BJ (cell line): ENCODE measurements around the gene RTL10. TPM values are rescaled to one million over a fixed set of nuclear protein-coding genes. Genes with fewer than 3 reads are reported as not detected.

Experiments
- CTCF ChIA-PET: fragments of 350-600 bp; formaldehyde crosslinking; extraction: SDS; loops from one replicate; lab custom pipeline; 2021; ENCODE audit warnings: antibody characterized with exemption, inconsistent platforms; lab: Yijun Ruan, JAX
- POLR2A ChIA-PET: fragments of 300-600 bp; sonication (Branson Sonifier 250); formaldehyde crosslinking; extraction: SDS; loops from one replicate; lab custom pipeline; 2021; ENCODE audit warnings: antibody characterized with exemption; lab: Charles Lee
- DNase-seq: peaks from one replicate; pipeline ENCODE4 v3.0.0-alpha.2; 2011; ENCODE audit warnings: low read depth
- H3K27me3 ChIP-seq: 2 replicates; pipeline ENCODE4 v1.6.0; 2011; ENCODE audit warnings: low read length; ENCODE audit not compliant: control insufficient read depth, insufficient read depth
- H3K36me3 ChIP-seq: 2 replicates; pipeline ENCODE4 v1.5.1; 2011; ENCODE audit warnings: low read length; ENCODE audit not compliant: control insufficient read depth, insufficient read depth
- H3K4me3 ChIP-seq: 2 replicates; pipeline ENCODE4 v1.5.1; 2011; ENCODE audit warnings: low read depth, mild to moderate bottlenecking, control low read depth, low read length
- polyA plus RNA-seq: library from polyadenylated mRNA; depleted of rRNA; stranded (reverse); fragments of >200 nt; gene quantifications from 2 replicates; pipeline ENCODE4 v1.2.3, GENCODE V29; 2011
- TF ChIP-seq, protein P1 (sequence below): IDR thresholded peaks from 2 replicates; pipeline ENCODE4 v1.5.1; 2011; ENCODE audit warnings: low read depth, mild to moderate bottlenecking, control low read depth, inconsistent platforms, low read length, moderate library complexity; ENCODE audit not compliant: insufficient read depth

RTL10 gene
- polyA plus RNA-seq, 1 experiment, result 18.9 TPM

DNA sequence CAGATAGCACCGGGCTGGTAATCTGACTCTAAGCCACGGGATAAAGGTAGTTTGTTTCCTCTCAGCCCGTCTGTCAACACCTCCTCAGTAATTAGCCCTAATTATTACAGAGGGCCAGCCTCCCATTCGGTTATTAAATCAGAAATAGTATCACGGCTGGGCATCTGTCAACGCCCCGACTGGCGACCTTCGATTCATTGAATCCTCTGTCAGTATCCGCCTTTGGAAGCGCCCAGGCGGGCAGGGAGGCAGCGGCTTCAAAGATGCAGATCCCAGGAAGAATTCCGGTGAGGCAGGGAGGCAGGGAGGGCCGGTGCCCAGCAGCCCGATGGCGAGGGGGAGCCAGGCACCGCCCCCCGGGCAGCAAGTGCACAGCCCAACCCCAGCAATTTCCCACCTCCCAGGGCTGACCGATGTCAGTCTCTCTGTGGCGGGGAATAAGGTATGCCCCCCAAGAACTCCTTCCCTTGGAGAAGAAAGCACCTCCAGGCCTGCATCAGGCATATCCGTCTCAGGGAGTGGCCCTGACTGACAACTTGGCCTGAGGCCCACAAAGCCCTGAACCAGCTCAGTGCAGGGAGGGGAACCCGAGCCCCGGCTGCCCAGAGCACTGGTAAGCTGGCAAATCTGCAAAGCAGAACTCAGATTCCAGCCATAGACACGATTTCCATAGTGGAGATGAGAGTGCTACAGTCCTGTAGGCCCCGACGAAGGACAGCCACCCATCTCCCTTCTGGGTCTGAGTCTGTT is 11.4 kb downstream of the RTL10 start:
- Histone ChIP-seq H3K4me3 (no peak overlapping the region), H3K36me3 (peaks cover 4% of the 10 kb centered on the region), H3K27me3 (no peaks in the 10 kb centered on the region)
- POLR2A ChIA-PET, result no interaction called here
- TF ChIP-seq, protein P1, sequence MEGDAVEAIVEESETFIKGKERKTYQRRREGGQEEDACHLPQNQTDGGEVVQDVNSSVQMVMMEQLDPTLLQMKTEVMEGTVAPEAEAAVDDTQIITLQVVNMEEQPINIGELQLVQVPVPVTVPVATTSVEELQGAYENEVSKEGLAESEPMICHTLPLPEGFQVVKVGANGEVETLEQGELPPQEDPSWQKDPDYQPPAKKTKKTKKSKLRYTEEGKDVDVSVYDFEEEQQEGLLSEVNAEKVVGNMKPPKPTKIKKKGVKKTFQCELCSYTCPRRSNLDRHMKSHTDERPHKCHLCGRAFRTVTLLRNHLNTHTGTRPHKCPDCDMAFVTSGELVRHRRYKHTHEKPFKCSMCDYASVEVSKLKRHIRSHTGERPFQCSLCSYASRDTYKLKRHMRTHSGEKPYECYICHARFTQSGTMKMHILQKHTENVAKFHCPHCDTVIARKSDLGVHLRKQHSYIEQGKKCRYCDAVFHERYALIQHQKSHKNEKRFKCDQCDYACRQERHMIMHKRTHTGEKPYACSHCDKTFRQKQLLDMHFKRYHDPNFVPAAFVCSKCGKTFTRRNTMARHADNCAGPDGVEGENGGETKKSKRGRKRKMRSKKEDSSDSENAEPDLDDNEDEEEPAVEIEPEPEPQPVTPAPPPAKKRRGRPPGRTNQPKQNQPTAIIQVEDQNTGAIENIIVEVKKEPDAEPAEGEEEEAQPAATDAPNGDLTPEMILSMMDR, result no peak
- CTCF ChIA-PET, result interaction anchor here (0.8 to 3.7 kb wide), 5 partner anchors 11 to 112 kb away, joined by 3 to 13 read pairs (median 4); no protein-coding TSS in a partner anchor
- DNase-seq, result no peak

DNA sequence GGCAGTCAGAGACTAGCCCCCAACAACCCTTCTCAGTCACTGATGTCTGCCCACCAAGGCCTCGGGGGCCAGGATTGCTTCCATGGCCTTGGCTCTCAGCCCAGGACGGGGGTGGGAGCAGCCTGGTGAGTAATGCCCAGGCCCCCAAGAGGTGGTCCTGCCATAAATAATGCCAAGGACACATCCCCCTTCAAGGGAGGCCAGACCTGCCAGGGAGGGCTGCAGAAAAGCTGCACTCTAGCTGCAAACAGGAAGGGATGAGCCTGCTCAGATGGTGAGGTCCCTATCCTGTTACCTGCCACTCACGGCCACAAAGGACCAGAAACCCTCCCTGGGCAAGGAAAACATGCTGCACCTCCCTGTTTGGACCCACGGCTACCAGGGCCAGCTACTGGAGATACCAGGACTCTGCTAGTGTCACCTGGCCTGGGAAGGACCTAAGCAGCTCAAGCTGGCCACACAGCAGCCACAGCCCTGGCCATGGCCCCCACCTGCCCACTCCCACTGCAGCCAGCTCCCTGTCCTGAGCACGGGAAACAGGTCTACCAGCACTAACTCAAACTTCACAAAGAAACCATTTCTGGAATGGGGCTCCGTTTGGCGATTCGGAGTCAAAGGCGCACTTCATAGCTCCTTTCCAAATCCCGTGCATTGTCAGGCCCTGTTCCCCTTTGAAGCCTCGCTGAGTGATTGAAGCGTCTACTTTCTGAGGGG is 12.1 kb downstream of the RTL10 start:
- no peak overlapping the region for H3K4me3 ChIP-seq
- CTCF ChIA-PET, result interaction anchor here (0.8 to 3.7 kb wide), 4 partner anchors 10 to 112 kb away, joined by 3 to 13 read pairs (median 4); no protein-coding TSS in a partner anchor
- H3K36me3 ChIP-seq, result peaks cover 2% of the 10 kb centered on the region; the same call in 1 of the 2 replicates
- POLR2A ChIA-PET, result no interaction called here
- TF ChIP-seq, protein P1, result no peak
- H3K27me3 ChIP-seq, result no peaks in the 10 kb centered on the region
- no peak for DNase-seq

DNA sequence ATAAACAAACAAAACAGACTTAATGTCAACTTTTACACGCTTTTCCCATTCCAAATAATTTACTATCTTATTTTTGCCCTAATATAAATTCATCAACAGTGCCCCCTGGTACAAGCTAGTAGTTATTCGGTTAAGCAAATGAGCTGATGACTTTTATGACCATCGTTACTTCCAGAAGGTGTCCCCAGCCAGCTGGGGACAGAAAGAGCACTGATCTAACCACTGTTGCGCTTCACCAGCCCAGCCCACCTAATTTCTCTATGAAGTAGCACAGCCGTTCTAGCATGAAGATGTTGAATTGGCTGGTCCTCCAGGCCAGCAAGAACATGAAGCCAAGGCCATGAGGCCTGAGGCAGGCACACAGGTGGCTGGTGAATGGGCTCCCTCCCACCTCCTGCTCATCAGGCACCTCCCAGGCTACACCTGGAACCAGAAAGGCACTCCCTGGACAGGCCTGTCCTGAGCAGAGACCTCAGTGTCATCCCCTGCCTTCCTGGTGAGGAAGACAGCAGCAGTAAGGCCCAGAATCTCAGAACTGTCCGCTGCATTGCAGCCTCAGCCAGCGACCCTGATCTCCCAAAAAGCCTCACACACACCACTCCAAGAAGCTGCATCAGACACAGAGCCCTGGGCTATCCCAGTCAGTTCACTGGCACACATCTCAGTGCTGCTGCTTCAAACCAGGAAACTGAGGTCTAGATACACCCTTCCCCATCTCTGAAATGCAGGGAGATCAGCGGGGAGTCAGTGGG is 12.9 kb downstream of the RTL10 start:
- no peak overlapping the region for H3K4me3 ChIP-seq
- POLR2A ChIA-PET, result no interaction called here
- no peak for DNase-seq
- CTCF ChIA-PET, result interaction anchor here (0.7 to 3.7 kb wide), 3 partner anchors 41 to 111 kb away, joined by 3 to 13 read pairs (median 3); no protein-coding TSS in a partner anchor
- TF ChIP-seq, protein P1, result no peak
- H3K27me3 ChIP-seq, result no peaks in the 10 kb centered on the region
- no peaks in the 10 kb centered on the region for H3K36me3 ChIP-seq

DNA sequence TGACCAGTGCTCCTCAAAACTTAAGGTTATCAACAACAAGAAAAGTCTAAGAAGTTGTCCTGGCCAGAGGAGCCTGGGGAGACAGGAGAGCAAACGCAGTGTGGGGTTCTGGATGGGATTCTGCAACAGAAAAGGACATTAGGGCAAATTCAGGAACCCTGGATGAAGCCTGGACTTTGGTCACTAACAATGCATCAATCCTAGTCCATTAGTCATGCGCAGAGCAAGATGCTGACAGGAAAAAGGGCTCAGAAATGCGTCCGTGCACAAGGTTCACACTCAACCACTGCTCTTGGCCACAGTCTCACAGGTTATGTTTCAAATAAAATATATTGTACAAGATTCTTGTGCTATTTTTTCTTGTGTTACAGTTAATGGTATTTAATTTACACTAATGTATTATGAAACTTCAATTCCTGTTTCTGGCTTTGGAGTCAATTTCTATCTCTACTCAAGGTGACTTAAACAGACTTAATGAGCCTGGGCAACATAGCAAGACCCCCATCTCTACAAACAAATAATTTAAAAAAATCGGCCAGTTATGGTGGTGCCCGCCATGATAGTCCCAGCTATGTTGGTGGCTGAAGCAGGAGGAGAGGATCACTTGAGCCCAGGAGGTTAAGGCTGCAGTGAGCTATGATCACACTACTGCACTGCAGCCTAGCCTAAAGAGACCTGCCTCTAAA is 13.6 kb downstream of the RTL10 start:
- no peak overlapping the region for H3K4me3 ChIP-seq
- no peaks in the 10 kb centered on the region for H3K27me3 ChIP-seq
- POLR2A ChIA-PET, result no interaction called here
- no peak for DNase-seq
- TF ChIP-seq, protein P1, result no peak
- no peaks in the 10 kb centered on the region for H3K36me3 ChIP-seq
- CTCF ChIA-PET, result interaction anchor here (0.7 to 3.7 kb wide), 2 partner anchors 40 to 110 kb away, joined by 3 to 13 read pairs; no protein-coding TSS in a partner anchor
